Endothelial cell (in vitro differentiated cells): ENCODE data around the gene FAM120A. TPM values are rescaled to one million over a fixed set of nuclear protein-coding genes. Genes with fewer than 3 reads are reported as not detected.

Experiments
- DNase-seq: peaks from one replicate; pipeline ENCODE4 v3.0.0; 2021; ENCODE audit warnings: low spot score
- H3K27ac Mint-ChIP-seq: one replicate; pipeline ENCODE4 v1.8.0; 2021; ENCODE audit warnings: mixed read lengths, inconsistent platforms; ENCODE audit not compliant: unreplicated experiment
- H3K27me3 Mint-ChIP-seq: one replicate; pipeline ENCODE4 v1.8.0; 2021; ENCODE audit warnings: mild to moderate bottlenecking, moderate library complexity, mixed read lengths, inconsistent platforms; ENCODE audit not compliant: unreplicated experiment
- H3K36me3 Mint-ChIP-seq: one replicate; pipeline ENCODE4 v1.8.0; 2021; ENCODE audit warnings: mild to moderate bottlenecking, low read depth, mixed read lengths, inconsistent platforms; ENCODE audit not compliant: unreplicated experiment
- H3K4me1 Mint-ChIP-seq: one replicate; pipeline ENCODE4 v1.8.0; 2021; ENCODE audit warnings: mild to moderate bottlenecking, mixed read lengths, inconsistent platforms; ENCODE audit not compliant: unreplicated experiment
- H3K4me3 Mint-ChIP-seq: one replicate; pipeline ENCODE4 v1.8.0; 2021; ENCODE audit warnings: mild to moderate bottlenecking, mixed read lengths, inconsistent platforms; ENCODE audit not compliant: unreplicated experiment
- H3K9me3 Mint-ChIP-seq: one replicate; pipeline ENCODE4 v1.8.0; 2021; ENCODE audit warnings: mixed read lengths, inconsistent platforms; ENCODE audit not compliant: unreplicated experiment
- total RNA-seq: library from RNA; stranded (reverse); fragmentation: NEBNext Ultra II Directional; extraction: Animal tissue kit (Norgen Biotek cat#: 25700); gene quantifications from one replicate; pipeline ENCODE4 v1.2.1, GENCODE V29; 2021; ENCODE audit not compliant: unreplicated experiment
- TF ChIP-seq, protein P1 (sequence below): fragments of 200-600 bp; sonication (generic); IDR thresholded peaks from one replicate; pipeline ENCODE4 v1.5.0; 2021; ENCODE audit warnings: antibody characterized with exemption; ENCODE audit not compliant: unreplicated experiment

Gene FAM120A
- total RNA-seq, 1 donor from 2014 or later, result 56.1 TPM

DNA sequence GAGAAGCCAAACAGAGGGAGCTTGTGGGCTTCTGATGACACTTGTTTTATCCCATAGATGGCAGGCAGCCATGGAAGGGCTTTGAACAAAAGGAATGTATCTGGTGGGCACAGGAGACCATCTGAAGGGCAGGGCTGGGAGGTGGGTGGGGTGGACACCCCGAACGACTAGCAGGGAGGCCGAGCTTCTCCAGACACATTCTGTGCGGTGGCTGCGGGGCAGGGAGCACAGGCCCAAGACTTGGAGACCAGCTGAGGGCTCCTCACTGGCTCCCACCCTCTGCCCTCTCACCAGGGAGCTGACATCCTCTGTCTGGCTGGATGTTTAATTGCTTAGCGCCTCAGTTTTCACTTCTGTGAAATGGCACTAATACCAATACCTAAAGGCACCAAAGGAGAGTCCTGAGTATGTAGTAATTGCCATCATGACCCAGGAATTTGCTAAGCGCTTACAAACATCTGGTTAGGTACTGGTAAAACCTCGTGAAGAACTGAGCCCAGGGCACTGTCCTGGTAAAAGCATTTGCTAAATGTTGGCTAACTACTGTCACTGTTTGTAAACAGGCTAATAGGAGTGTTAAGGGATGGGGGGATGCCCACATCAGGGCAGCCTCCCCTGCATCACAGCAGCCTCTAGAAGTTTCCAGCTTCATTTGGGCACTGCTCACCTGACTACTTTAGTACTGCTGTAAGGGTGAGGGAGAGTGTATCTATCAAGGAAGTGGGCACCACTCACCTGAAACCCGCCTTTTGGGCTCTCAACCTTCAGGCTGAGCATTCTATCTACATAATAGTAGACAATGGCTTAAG lies 122.8 kb downstream of the FAM120A start:
- Mint-ChIP-seq H3K9me3 (no peaks in the 10 kb centered on the region), H3K4me3 (no peak overlapping the region), H3K27me3 (peaks cover 14% of the 10 kb centered on the region), H3K36me3 (peaks cover 18% of the 10 kb centered on the region), H3K4me1 (peaks cover 13% of the 10 kb centered on the region), H3K27ac (no peak overlapping the region)
- TF ChIP-seq, protein P1, sequence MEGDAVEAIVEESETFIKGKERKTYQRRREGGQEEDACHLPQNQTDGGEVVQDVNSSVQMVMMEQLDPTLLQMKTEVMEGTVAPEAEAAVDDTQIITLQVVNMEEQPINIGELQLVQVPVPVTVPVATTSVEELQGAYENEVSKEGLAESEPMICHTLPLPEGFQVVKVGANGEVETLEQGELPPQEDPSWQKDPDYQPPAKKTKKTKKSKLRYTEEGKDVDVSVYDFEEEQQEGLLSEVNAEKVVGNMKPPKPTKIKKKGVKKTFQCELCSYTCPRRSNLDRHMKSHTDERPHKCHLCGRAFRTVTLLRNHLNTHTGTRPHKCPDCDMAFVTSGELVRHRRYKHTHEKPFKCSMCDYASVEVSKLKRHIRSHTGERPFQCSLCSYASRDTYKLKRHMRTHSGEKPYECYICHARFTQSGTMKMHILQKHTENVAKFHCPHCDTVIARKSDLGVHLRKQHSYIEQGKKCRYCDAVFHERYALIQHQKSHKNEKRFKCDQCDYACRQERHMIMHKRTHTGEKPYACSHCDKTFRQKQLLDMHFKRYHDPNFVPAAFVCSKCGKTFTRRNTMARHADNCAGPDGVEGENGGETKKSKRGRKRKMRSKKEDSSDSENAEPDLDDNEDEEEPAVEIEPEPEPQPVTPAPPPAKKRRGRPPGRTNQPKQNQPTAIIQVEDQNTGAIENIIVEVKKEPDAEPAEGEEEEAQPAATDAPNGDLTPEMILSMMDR, result no peak
- DNase-seq, result no peak

DNA sequence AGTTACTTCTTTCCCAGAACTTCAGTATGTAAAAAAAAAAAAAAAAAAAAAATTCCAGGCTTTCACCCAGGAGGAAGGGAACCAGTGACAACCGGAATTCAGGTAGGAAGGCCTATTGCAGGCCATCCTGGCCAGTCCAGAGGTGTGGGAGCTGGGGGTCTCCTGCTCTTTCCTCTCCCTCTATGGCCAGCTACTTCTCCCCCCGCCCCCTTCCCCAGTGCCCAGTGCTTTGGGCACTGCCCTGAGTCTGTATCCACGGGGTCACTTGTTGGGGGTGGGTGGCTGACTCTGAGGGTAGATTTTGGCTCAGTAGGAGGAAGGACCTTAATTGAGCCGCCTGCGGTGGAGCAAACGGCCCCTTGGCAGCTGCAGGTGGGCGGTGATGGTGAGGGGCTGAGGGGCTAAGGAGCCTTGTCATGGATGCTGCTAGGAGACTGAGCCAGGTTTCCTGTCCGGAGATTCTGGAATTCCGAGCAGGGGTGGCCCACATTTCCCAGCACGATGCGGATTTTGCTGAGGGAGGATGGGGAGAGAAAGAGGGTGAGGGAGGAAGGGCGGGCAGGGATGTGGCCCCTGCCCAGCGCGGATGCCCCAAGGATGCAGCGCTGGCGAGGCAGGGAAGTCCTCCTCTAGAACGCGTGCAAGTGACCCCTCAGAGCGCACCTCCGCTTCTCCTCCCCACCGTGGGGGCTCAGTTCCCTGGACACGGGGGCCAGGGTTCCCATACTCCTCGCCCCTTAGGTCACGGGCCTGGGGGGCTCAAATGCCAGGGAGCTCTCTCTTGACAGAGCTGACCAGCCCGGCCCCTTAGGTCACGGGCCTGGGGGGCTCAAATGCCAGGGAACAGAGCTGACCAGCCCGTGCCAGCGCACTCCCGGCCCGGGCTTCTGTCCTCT lies 123.7 kb downstream of the FAM120A start:
- Mint-ChIP-seq H3K4me3 (peak overlapping the region; percentile 94), H3K27me3 (peaks cover 15% of the 10 kb centered on the region), H3K9me3 (no peaks in the 10 kb centered on the region), H3K36me3 (peaks cover 18% of the 10 kb centered on the region), H3K27ac (peak overlapping the region; percentile 74), H3K4me1 (peaks cover 16% of the 10 kb centered on the region)
- DNase-seq, result no peak
- TF ChIP-seq, protein P1, result no peak

DNA sequence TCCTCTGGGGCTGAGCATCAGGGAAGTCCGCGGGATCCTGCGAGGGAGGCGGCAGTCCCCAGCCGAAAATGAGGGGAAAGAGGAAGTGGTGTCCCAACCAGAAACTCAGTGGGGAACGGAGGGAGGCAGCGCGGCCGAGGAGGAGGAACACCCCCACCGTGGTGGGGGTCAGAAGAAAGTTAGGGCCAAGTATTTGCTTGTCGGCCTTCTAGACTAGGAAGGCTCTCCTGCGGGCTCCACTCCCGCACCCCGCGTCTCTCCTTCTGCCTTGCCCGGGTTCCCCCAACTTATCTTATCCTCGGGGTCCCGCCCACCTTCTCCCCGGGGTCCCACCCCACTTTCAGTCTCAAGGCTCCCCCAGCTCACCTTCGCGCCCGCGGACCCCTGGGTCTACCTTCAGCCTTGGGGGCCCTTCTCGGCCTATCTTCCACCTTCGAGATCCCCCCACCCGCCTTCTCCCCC lies 124.3 kb downstream of the FAM120A start:
- H3K9me3 Mint-ChIP-seq, result no peaks in the 10 kb centered on the region
- TF ChIP-seq, protein P1, result no peak
- H3K27ac Mint-ChIP-seq, result peak overlapping the region; percentile 74
- peaks cover 17% of the 10 kb centered on the region for H3K27me3 Mint-ChIP-seq
- peak; percentile 31 for DNase-seq
- peak overlapping the region; percentile 94 for H3K4me3 Mint-ChIP-seq
- peaks cover 12% of the 10 kb centered on the region for H3K36me3 Mint-ChIP-seq
- peaks cover 16% of the 10 kb centered on the region for H3K4me1 Mint-ChIP-seq

DNA sequence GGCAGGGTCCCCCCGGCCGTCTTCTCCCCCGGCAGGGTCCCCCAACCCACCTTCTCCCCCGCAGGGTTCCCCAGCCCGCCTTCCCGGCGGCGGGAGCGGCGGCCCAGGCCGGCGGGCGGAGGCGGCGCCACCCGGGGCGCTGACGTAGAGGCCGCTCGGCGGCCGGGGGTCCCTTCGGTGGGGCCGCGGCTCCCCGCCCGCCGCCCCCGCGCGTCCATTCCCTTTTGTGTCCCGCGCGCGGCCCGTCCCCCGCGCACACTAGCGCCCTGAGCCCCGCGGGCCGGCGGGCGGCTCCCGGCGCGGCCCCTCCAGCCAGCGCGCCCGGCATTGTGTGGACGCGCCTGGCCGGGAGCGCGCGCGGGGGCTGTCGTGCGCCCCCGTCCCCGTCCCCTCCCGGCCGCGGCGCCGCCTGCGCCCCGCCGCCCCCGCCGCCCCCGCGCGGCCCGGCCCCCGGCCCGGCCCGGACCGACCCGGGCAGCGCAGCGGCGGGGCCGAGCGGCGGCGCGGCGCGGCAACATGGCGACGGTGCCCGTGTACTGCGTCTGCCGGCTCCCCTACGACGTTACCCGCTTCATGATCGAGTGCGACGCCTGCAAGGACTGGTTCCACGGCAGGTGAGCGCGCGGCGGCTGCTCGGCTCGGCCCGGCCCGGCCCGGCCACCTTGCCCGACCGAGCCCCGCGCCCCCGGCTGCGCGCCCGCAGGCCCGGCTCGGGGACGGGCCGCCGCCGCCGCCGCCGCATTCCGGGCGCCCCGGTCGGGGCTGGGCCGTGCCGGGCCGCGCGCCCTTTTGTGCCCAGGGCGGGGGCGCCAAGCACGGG lies 125.0 kb downstream of the FAM120A start, which contains the start of gene PHF2:
PHF2 (plus strand) TSS at position 327 of the 820 bp plus-strand sequence; CDS start at position 517, 190 bp downstream.
- TF ChIP-seq, protein P1, result no peak
- H3K27ac Mint-ChIP-seq, result peak within 1 kb of the TSS; percentile 74
- H3K4me1 Mint-ChIP-seq, result peaks cover 16% of the 10 kb centered on the region
- peaks cover 17% of the 10 kb centered on the region for H3K27me3 Mint-ChIP-seq
- H3K9me3 Mint-ChIP-seq, result no peaks in the 10 kb centered on the region
- H3K36me3 Mint-ChIP-seq, result peaks cover 12% of the 10 kb centered on the region
- DNase-seq, result no peak
- peak within 1 kb of the TSS; percentile 94 for H3K4me3 Mint-ChIP-seq
